ENCODE measurements around the gene HEATR3. TPM values are rescaled to one million over a fixed set of nuclear protein-coding genes. Genes with fewer than 3 reads are reported as not detected.

HEATR3 gene
- total RNA-seq, 1 donor from 2014 or later = 16.7 TPM

- no peak for TF ChIP-seq CTCF (conservative IDR thresholded peaks at IDR 0.05)
- DNase-seq (ENCODE audit: extremely low spot score, unreplicated experiment) = no peak
- Mint-ChIP-seq H3K9me3 (no peaks in the 10 kb centered on the region), H3K4me1 (ENCODE audit: unreplicated experiment) (peaks cover 10% of the 10 kb centered on the region), H3K4me3 (no peak overlapping the region), H3K27me3 (no peaks in the 10 kb centered on the region), H3K36me3 (peaks cover 10% of the 10 kb centered on the region), H3K27ac (peak overlapping the region; percentile 18)
Measured at GRCh38 chr16:50037662-50038220, 28.0 kb upstream of the HEATR3 start.

- no peak overlapping the region for H3K4me3 Mint-ChIP-seq
- no peaks in the 10 kb centered on the region for H3K27me3 Mint-ChIP-seq
- H3K9me3 Mint-ChIP-seq = no peaks in the 10 kb centered on the region
- peak overlapping the region; percentile 24 for H3K27ac Mint-ChIP-seq
- peaks cover 10% of the 10 kb centered on the region for H3K4me1 Mint-ChIP-seq (ENCODE audit: unreplicated experiment)
- peaks cover 10% of the 10 kb centered on the region for H3K36me3 Mint-ChIP-seq
- DNase-seq (ENCODE audit: extremely low spot score, unreplicated experiment) = no peak
- no peak for TF ChIP-seq CTCF (conservative IDR thresholded peaks at IDR 0.05)
Measured at GRCh38 chr16:50038286-50038685, 27.5 kb upstream of the HEATR3 start.

- peaks cover 10% of the 10 kb centered on the region for H3K4me1 Mint-ChIP-seq (ENCODE audit: unreplicated experiment)
- no peak overlapping the region for H3K4me3 Mint-ChIP-seq
- DNase-seq (ENCODE audit: extremely low spot score, unreplicated experiment) = no peak
- no peaks in the 10 kb centered on the region for H3K9me3 Mint-ChIP-seq
- H3K27me3 Mint-ChIP-seq = peaks cover under 1% of the 10 kb centered on the region
- H3K36me3 Mint-ChIP-seq = peaks cover 10% of the 10 kb centered on the region
- no peak for TF ChIP-seq CTCF (conservative IDR thresholded peaks at IDR 0.05)
- H3K27ac Mint-ChIP-seq = peak overlapping the region; percentile 27
Measured at GRCh38 chr16:50038756-50039529, 26.8 kb upstream of the HEATR3 start.

- Mint-ChIP-seq H3K4me3 (peak overlapping the region; percentile 27), H3K4me1 (ENCODE audit: unreplicated experiment) (peaks cover 10% of the 10 kb centered on the region), H3K27me3 (peaks cover 3% of the 10 kb centered on the region), H3K9me3 (no peaks in the 10 kb centered on the region), H3K27ac (peak overlapping the region; percentile 81), H3K36me3 (peaks cover 5% of the 10 kb centered on the region)
- no peak for TF ChIP-seq CTCF (conservative IDR thresholded peaks at IDR 0.05)
- DNase-seq (ENCODE audit: extremely low spot score, unreplicated experiment) = no peak
Measured at GRCh38 chr16:50040018-50040417, 25.8 kb upstream of the HEATR3 start.

GRCh38 chr16:50040710-50041109 lies 25.1 kb upstream of the HEATR3 start:
- no peaks in the 10 kb centered on the region for H3K9me3 Mint-ChIP-seq
- no peak for DNase-seq (ENCODE audit: extremely low spot score, unreplicated experiment)
- peak overlapping the region; percentile 81 for H3K27ac Mint-ChIP-seq
- H3K4me1 Mint-ChIP-seq (ENCODE audit: unreplicated experiment) = peaks cover 10% of the 10 kb centered on the region
- TF ChIP-seq CTCF (conservative IDR thresholded peaks at IDR 0.05) = no peak
- peaks cover 5% of the 10 kb centered on the region for H3K36me3 Mint-ChIP-seq
- no peak overlapping the region for H3K4me3 Mint-ChIP-seq
- H3K27me3 Mint-ChIP-seq = peaks cover 3% of the 10 kb centered on the region
